Neuronal stem cell (in vitro differentiated cells): ENCODE results near the gene METTL17.
"Not testable (repeated sequence)": the region's sequence is repeated elsewhere in the genome, so short reads cannot be mapped to it uniquely, and the experiment has no call there.

Experiments used
- DNase-seq: peaks from one replicate; pipeline ENCODE4 v3.0.0-alpha.2; 2013; ENCODE audit warnings: low spot score
- H2AFZ ChIP-seq: one replicate; pipeline ENCODE4 v1.6.1; 2013; ENCODE audit warnings: mild to moderate bottlenecking, low read length, inconsistent platforms
- H2AK5ac ChIP-seq: 2 replicates; pipeline ENCODE4 v1.6.1; 2013; ENCODE audit warnings: low read depth, mild to moderate bottlenecking, inconsistent platforms, low read length, moderate library complexity, mixed read lengths
- H2BK120ac ChIP-seq: 2 replicates; pipeline ENCODE4 v1.6.1; 2013; ENCODE audit warnings: low read depth, mild to moderate bottlenecking, inconsistent platforms, low read length, moderate library complexity, mixed read lengths
- H2BK12ac ChIP-seq: one replicate; pipeline ENCODE4 v1.6.1; 2013; ENCODE audit warnings: low read length, inconsistent platforms
- H2BK15ac ChIP-seq: 2 replicates; pipeline ENCODE4 v1.6.1; 2013; ENCODE audit warnings: mild to moderate bottlenecking, low read length, inconsistent platforms, mixed read lengths
- H2BK5ac ChIP-seq: one replicate; pipeline ENCODE4 v1.6.1; 2013; ENCODE audit warnings: inconsistent platforms, mild to moderate bottlenecking, low read length, moderate library complexity
- H3K14ac ChIP-seq: one replicate; pipeline ENCODE4 v1.6.1; 2013; ENCODE audit warnings: low read length, inconsistent platforms
- H3K18ac ChIP-seq: 2 replicates; pipeline ENCODE4 v1.6.1; 2013; ENCODE audit warnings: low read length, inconsistent platforms
- H3K23ac ChIP-seq: 2 replicates; pipeline ENCODE4 v1.6.1; 2013; ENCODE audit warnings: low read depth, mild to moderate bottlenecking, mixed read lengths, low read length, inconsistent platforms; ENCODE audit not compliant: poor library complexity
- H3K27ac ChIP-seq: replicated peaks from 3 replicates; pipeline ENCODE4 v1.5.1; 2013; ENCODE audit warnings: low read length, inconsistent platforms
- H3K27me3 ChIP-seq, 3 experiments: 2 replicates each; pipeline ENCODE4 v1.6.1; 2013; ENCODE audit warnings: low read length in 3 of 3, mild to moderate bottlenecking in 2 of 3, inconsistent platforms in 1 of 3, low read depth in 1 of 3, mixed read lengths in 1 of 3, moderate library complexity in 1 of 3; ENCODE audit not compliant: control insufficient read depth in 3 of 3, insufficient read depth in 3 of 3
- H3K36me3 ChIP-seq, 2 donors: replicated peaks in 1 of 2; 2 replicates each; pipeline ENCODE4 v1.6.1; 2013; ENCODE audit warnings: low read length in 2 of 2; ENCODE audit not compliant: control insufficient read depth in 2 of 2, insufficient read depth in 2 of 2
- H3K4ac ChIP-seq: 2 replicates; pipeline ENCODE4 v1.6.1; 2013; ENCODE audit warnings: inconsistent platforms, mild to moderate bottlenecking, low read length, moderate library complexity
- H3K4me1 ChIP-seq, 2 donors: 1 replicate in 1 of 2; 2 replicates in 1 of 2; pipeline ENCODE4 v1.6.1; 2013; ENCODE audit warnings: low read length in 2 of 2, low read depth in 1 of 2; ENCODE audit not compliant: control insufficient read depth in 2 of 2, insufficient read depth in 1 of 2
- H3K4me2 ChIP-seq: one replicate; pipeline ENCODE4 v1.6.1; 2013; ENCODE audit warnings: mild to moderate bottlenecking, low read length, inconsistent platforms; ENCODE audit not compliant: insufficient read depth, poor library complexity, severe bottlenecking
- H3K4me3 ChIP-seq, 2 donors: 2 replicates each; pipeline ENCODE4 v1.5.1; 2013; ENCODE audit warnings: low read length in 2 of 2, mild to moderate bottlenecking in 2 of 2, inconsistent platforms in 1 of 2, moderate library complexity in 1 of 2
- H3K79me1 ChIP-seq: one replicate; pipeline ENCODE4 v1.6.1; 2013; ENCODE audit warnings: low read depth, mild to moderate bottlenecking, inconsistent platforms, low read length, moderate library complexity
- H3K9ac ChIP-seq: one replicate; pipeline ENCODE4 v1.6.1; 2013; ENCODE audit warnings: mild to moderate bottlenecking, low read depth, low read length, inconsistent platforms; ENCODE audit not compliant: poor library complexity
- H3K9me3 ChIP-seq, 2 donors: replicated peaks in 1 of 2; 2 replicates each; pipeline versions ENCODE3 to v1.6.1; 2013; ENCODE audit warnings: low read length in 2 of 2, mild to moderate bottlenecking in 2 of 2, inconsistent platforms in 1 of 2, low read depth in 1 of 2, mixed read lengths in 1 of 2, moderate library complexity in 1 of 2; ENCODE audit not compliant: control insufficient read depth in 2 of 2, insufficient read depth in 1 of 2
- H4K8ac ChIP-seq: one replicate; pipeline ENCODE4 v1.6.1; 2013; ENCODE audit warnings: low read depth, mild to moderate bottlenecking, inconsistent platforms, low read length, moderate library complexity
- H4K91ac ChIP-seq: one replicate; pipeline ENCODE4 v1.6.1; 2013; ENCODE audit warnings: low read length, low read depth, mild to moderate bottlenecking, inconsistent platforms; ENCODE audit not compliant: poor library complexity
- WGBS, 2 donors: extraction: QIAGEN DNeasy Blood & Tissue Kit; methylation state at CpG; one replicate each; pipeline ENCODE4 v1.1.7; 2013; ENCODE audit warnings: missing lambda C conversion rate in 2 of 2, mixed read lengths in 1 of 2; ENCODE audit not compliant: insufficient read length in 2 of 2, insufficient replicate concordance in 1 of 2; ENCODE audit errors: extremely low coverage in 2 of 2; 5-methylcytosine and 5-hydroxymethylcytosine counted together

The METTL17 gene

GRCh38 chr14:21040370-21040925, 50.7 kb downstream of the METTL17 start:
- Histone ChIP-seq H4K91ac (no peak overlapping the region), H2BK12ac (no peak overlapping the region), H3K4me3 (no peak overlapping the region), H3K14ac (no peak overlapping the region), H2BK120ac (no peak overlapping the region), H4K8ac (no peak overlapping the region), H2AFZ (no peak overlapping the region), H3K4ac (no peak overlapping the region), H3K79me1 (no peaks in the 10 kb centered on the region), H2BK15ac (no peak overlapping the region), H3K36me3 (no peaks in the 10 kb centered on the region), H2AK5ac (no peak overlapping the region), H3K9ac (no peak overlapping the region), H3K27ac (no peak overlapping the region), H3K4me1 (peaks cover 1 to 2% of the 10 kb centered on the region in 2 donors), H2BK5ac (no peak overlapping the region), H3K23ac (no peak overlapping the region), H3K9me3 (no peaks in the 10 kb centered on the region), H3K18ac (no peak overlapping the region), H3K4me2 (no peak overlapping the region), H3K27me3 (peaks cover 0 to 57% (median 0%) of the 10 kb centered on the region in 3 experiments)
- no peak for DNase-seq
- WGBS, 2 donors: no CpG with 5 or more reads among the region's 8 CpGs

DNA sequence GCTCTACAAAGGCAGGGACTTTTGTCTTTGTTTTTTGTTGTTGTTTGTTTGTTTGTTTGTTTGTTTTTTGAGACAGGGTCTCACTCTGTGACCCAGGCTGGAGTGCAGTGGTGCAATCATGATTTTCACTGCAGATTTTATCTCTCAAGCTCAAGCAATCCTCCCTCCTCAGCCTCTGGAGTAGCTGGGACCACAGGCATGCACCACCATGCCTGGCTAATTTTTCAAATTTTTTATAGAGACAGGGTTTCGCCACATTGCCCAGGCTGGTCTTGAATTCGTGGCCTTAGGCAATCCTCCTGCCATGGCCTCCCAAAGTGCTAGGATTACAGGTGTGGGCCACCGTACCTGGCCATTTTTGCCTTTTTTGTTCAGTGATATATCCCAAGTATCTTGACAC, 51.2 kb downstream of the METTL17 start:
- not testable (repeated sequence) for H3K79me1 ChIP-seq, H2BK15ac ChIP-seq, H2BK120ac ChIP-seq, DNase-seq, H4K8ac ChIP-seq, H3K4me2 ChIP-seq, H3K23ac ChIP-seq, H2AFZ ChIP-seq, H2AK5ac ChIP-seq, H3K4ac ChIP-seq, H3K4me1 ChIP-seq, H3K27ac ChIP-seq, H3K9me3 ChIP-seq, H3K18ac ChIP-seq, H3K4me3 ChIP-seq, H3K9ac ChIP-seq, H3K36me3 ChIP-seq, H2BK5ac ChIP-seq, H4K91ac ChIP-seq, H3K14ac ChIP-seq, H2BK12ac ChIP-seq
- WGBS, 2 donors: no CpG with 5 or more reads among the region's 3 CpGs
- peaks cover 0 to 55% (median 0%) of the 10 kb centered on the region in 3 experiments for H3K27me3 ChIP-seq

- Histone ChIP-seq H3K4me3 (no peak within 1 kb of the TSS), H4K91ac (no peak within 1 kb of the TSS), H2BK5ac (no peak within 1 kb of the TSS), H3K36me3 (no peaks in the 10 kb centered on the region), H3K4me1 (peaks cover 1 to 2% of the 10 kb centered on the region in 2 donors), H2AFZ (no peak within 1 kb of the TSS), H3K79me1 (no peaks in the 10 kb centered on the region), H2BK15ac (no peak within 1 kb of the TSS), H3K4ac (no peak within 1 kb of the TSS), H2BK120ac (no peak within 1 kb of the TSS), H4K8ac (no peak within 1 kb of the TSS), H3K23ac (no peak within 1 kb of the TSS), H3K9me3 (no peaks in the 10 kb centered on the region), H3K4me2 (no peak within 1 kb of the TSS), H2AK5ac (no peak within 1 kb of the TSS), H2BK12ac (no peak within 1 kb of the TSS), H3K27ac (no peak within 1 kb of the TSS), H3K9ac (no peak within 1 kb of the TSS), H3K27me3 (peaks cover 0 to 50% (median 0%) of the 10 kb centered on the region in 3 experiments), H3K18ac (no peak within 1 kb of the TSS), H3K14ac (peak within 1 kb of the TSS; percentile 5)
- WGBS, 2 donors: no CpG with 5 or more reads among the region's 11 CpGs
- DNase-seq: no peak
These were observed 52.1 kb downstream of the METTL17 start, which contains the start of gene RNASE7 for GRCh38 chr14:21041676-21042433. TSS of gene RNASE7 (plus strand) at chr14:21042362. CDS start at chr14:21042993, 631 bp downstream.

DNA sequence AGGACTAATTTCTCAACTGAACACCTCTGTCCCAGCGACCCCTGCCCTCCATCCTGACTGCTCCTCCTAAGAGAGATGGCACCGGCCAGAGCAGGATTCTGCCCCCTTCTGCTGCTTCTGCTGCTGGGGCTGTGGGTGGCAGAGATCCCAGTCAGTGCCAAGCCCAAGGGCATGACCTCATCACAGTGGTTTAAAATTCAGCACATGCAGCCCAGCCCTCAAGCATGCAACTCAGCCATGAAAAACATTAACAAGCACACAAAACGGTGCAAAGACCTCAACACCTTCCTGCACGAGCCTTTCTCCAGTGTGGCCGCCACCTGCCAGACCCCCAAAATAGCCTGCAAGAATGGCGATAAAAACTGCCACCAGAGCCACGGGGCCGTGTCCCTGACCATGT, 53.1 kb downstream of the METTL17 start:
- Histone ChIP-seq H3K27me3 (peaks cover 0 to 41% (median 0%) of the 10 kb centered on the region in 3 experiments), H3K4me3 (no peak overlapping the region), H4K8ac (no peak overlapping the region), H2BK5ac (no peak overlapping the region), H4K91ac (no peak overlapping the region), H3K4me2 (no peak overlapping the region), H3K18ac (no peak overlapping the region), H2BK15ac (no peak overlapping the region), H3K23ac (no peak overlapping the region), H3K9me3 (no peaks in the 10 kb centered on the region), H3K4me1 (peaks cover 1 to 2% of the 10 kb centered on the region in 2 donors), H2AFZ (no peak overlapping the region), H2AK5ac (no peak overlapping the region), H3K4ac (no peak overlapping the region), H3K36me3 (no peaks in the 10 kb centered on the region), H3K9ac (no peak overlapping the region), H3K14ac (peak overlapping the region; percentile 5), H2BK12ac (no peak overlapping the region), H2BK120ac (no peak overlapping the region), H3K27ac (no peak overlapping the region), H3K79me1 (no peaks in the 10 kb centered on the region)
- WGBS, 2 donors: no CpG with 5 or more reads among the region's 8 CpGs
- DNase-seq: no peak
